GM12878 (cell line): ENCODE data around the gene SLC6A3. TPM values are rescaled to one million over a fixed set of nuclear protein-coding genes. Genes with fewer than 3 reads are reported as not detected.

ENCODE experiments used
- ATAC-seq: fragments of 200-7000 bp; cut with Tn5 transposase; 3 replicates; pipeline ENCODE4 v1.9.1; 2020; ENCODE audit warnings: mild to moderate bottlenecking, moderate library complexity
- BruUV-seq: library from RNA; stranded (reverse); fragments of 400-500 nt; replicated peaks from 2 replicates; lab custom pipeline; 2021; lab: Mats Ljungman, UMichigan
- CTCF ChIA-PET: fragments of 300-600 bp; sonication (Branson Sonifier 250); formaldehyde crosslinking; extraction: SDS; loops from one replicate; lab custom pipeline; 2021; ENCODE audit warnings: inconsistent platforms; lab: Yijun Ruan, JAX
- POLR2A ChIA-PET: fragments of 350-600 bp; formaldehyde crosslinking; extraction: SDS; loops from one replicate; lab custom pipeline; 2021; ENCODE audit warnings: inconsistent platforms; lab: Charles Lee
- RAD21 ChIA-PET: fragments of 300-600 bp; sonication (Branson Sonifier 250); formaldehyde crosslinking; loops from one replicate; lab custom pipeline; 2023; ENCODE audit warnings: antibody characterized with exemption; ENCODE audit not compliant: unreplicated experiment; lab: Charles Lee
- SMC1A ChIA-PET: fragments of 300-600 bp; sonication (Branson Sonifier 250); formaldehyde crosslinking; loops from one replicate; lab custom pipeline; 2023; ENCODE audit not compliant: unreplicated experiment, uncharacterized antibody; lab: Charles Lee
- DNase-seq: peaks from one replicate; pipeline ENCODE4 v3.0.0-alpha.2; 2011; ENCODE audit warnings: low read depth, low spot score
- FAIRE-seq: peaks from 3 replicates; lab custom pipeline; 2011; peaks lifted over from hg19 to GRCh38; lab: Jason Lieb, UNC
- H2AFZ ChIP-seq: 2 replicates; pipeline ENCODE4 v1.6.0; 2011; ENCODE audit warnings: low read depth, low read length, control low read depth; ENCODE audit not compliant: control insufficient read depth
- H3K27ac ChIP-seq: 2 replicates; pipeline ENCODE4 v1.5.1; 2011; ENCODE audit warnings: control low read depth; ENCODE audit not compliant: control insufficient read depth, insufficient read depth
- H3K27me3 ChIP-seq, 2 experiments: replicated peaks in 1 of 2; 2 replicates each; pipeline versions ENCODE4 v1.6.0 to v1.6.1; 2011; ENCODE audit warnings: low read length in 1 of 2; ENCODE audit not compliant: control insufficient read depth in 2 of 2, insufficient read depth in 2 of 2
- H3K36me3 ChIP-seq, 2 experiments: 2 replicates each; pipeline ENCODE4 v1.5.1; 2011; ENCODE audit warnings: low read length in 1 of 2; ENCODE audit not compliant: control insufficient read depth in 2 of 2, insufficient read depth in 2 of 2
- H3K4me1 ChIP-seq: 2 replicates; pipeline ENCODE4 v1.6.1; 2011; ENCODE audit warnings: mild to moderate bottlenecking, low read length, moderate library complexity, mixed read lengths; ENCODE audit not compliant: control insufficient read depth, insufficient read depth
- H3K4me2 ChIP-seq: 2 replicates; pipeline ENCODE4 v1.6.0; 2011; ENCODE audit warnings: control low read depth; ENCODE audit not compliant: control insufficient read depth, insufficient read depth
- H3K4me3 ChIP-seq: fragments of 200-600 bp; sonication (generic); 2 replicates; pipeline ENCODE4 v1.5.1; 2016
- H3K79me2 ChIP-seq: 2 replicates; pipeline ENCODE4 v1.6.0; 2011; ENCODE audit warnings: low read length; ENCODE audit not compliant: control insufficient read depth, insufficient read depth
- H3K9ac ChIP-seq: 2 replicates; pipeline ENCODE4 v1.8.0; 2011; ENCODE audit warnings: low read length, control low read depth, mixed read lengths; ENCODE audit not compliant: control insufficient read depth, insufficient read depth
- H3K9me3 ChIP-seq: replicated peaks from 3 replicates; pipeline ENCODE4 v1.5.1; 2011; ENCODE audit warnings: mild to moderate bottlenecking, low read length; ENCODE audit not compliant: control insufficient read depth, insufficient read depth
- H4K20me1 ChIP-seq: 2 replicates; pipeline ENCODE4 v1.6.0; 2011; ENCODE audit not compliant: control insufficient read depth, insufficient read depth
- CBX5 ChIP-seq: sonication (generic); IDR thresholded peaks from 2 replicates; pipeline ENCODE4 v1.6.1; 2016; ENCODE audit warnings: low read depth, moderate library complexity, mild to moderate bottlenecking, inconsistent platforms
- FOXK2 ChIP-seq: fragments of 450-650 bp; IDR thresholded peaks from 2 replicates; pipeline ENCODE4 v1.6.1; 2017; ENCODE audit warnings: mild to moderate bottlenecking, moderate library complexity
- HCFC1 ChIP-seq: fragments of 150-350 bp; IDR thresholded peaks from 2 replicates; pipeline ENCODE4 v1.6.1; 2014; ENCODE audit warnings: low read length
- IKZF2 ChIP-seq, 2 experiments: fragments of 450-650 bp; IDR thresholded peaks; 2 replicates each; pipeline ENCODE4 v1.6.1; 2017; ENCODE audit warnings: mild to moderate bottlenecking in 2 of 2, moderate library complexity in 2 of 2
- MTA2 ChIP-seq: fragments of 450-650 bp; IDR thresholded peaks from 2 replicates; pipeline ENCODE4 v1.6.1; 2016; ENCODE audit warnings: low read depth, mild to moderate bottlenecking, moderate library complexity
- MYB ChIP-seq: fragments of 150-350 bp; IDR thresholded peaks from 2 replicates; pipeline ENCODE4 v1.6.1; 2014; ENCODE audit warnings: mild to moderate bottlenecking, low read depth, low read length, borderline replicate concordance
- POLR2A ChIP-seq: IDR thresholded peaks from 2 replicates; pipeline ENCODE4 v1.6.1; 2011; ENCODE audit warnings: low read depth, mild to moderate bottlenecking, low read length
- POLR2AphosphoS5 ChIP-seq: IDR thresholded peaks from 2 replicates; pipeline ENCODE4 v1.6.1; 2011; ENCODE audit warnings: mild to moderate bottlenecking, low read length, inconsistent platforms
- RAD21 ChIP-seq: IDR thresholded peaks from 2 replicates; pipeline ENCODE4 v1.6.1; 2011; ENCODE audit warnings: mild to moderate bottlenecking, low read depth, low read length, moderate library complexity; ENCODE audit not compliant: insufficient read depth
- RB1 ChIP-seq: fragments of 450-650 bp; formaldehyde crosslinking; IDR thresholded peaks from 2 replicates; pipeline ENCODE4 v1.6.1; 2017; ENCODE audit warnings: mild to moderate bottlenecking, borderline replicate concordance
- RELA ChIP-seq: fragments of 450-650 bp; IDR thresholded peaks from 2 replicates; pipeline ENCODE4 v1.8.0; 2014; ENCODE audit warnings: borderline replicate concordance; ENCODE audit not compliant: partially characterized antibody
- RUNX3 ChIP-seq: IDR thresholded peaks from 2 replicates; pipeline ENCODE4 v1.6.1; 2012; ENCODE audit warnings: low read length, inconsistent platforms
- SMC3 ChIP-seq: IDR thresholded peaks from 2 replicates; pipeline ENCODE4 v1.6.1; 2011; ENCODE audit warnings: low read length, improper control_type of control experiment, borderline replicate concordance
- TAF1 ChIP-seq: IDR thresholded peaks from 2 replicates; pipeline ENCODE4 v1.6.1; 2011; ENCODE audit warnings: mild to moderate bottlenecking, low read depth, low read length, borderline replicate concordance
- WRNIP1 ChIP-seq: IDR thresholded peaks from 2 replicates; pipeline ENCODE4 v1.6.1; 2011; ENCODE audit warnings: low read depth, low read length, improper control_type of control experiment, borderline replicate concordance
- ZBTB11 ChIP-seq: fragments of 450-650 bp; formaldehyde crosslinking; IDR thresholded peaks from 2 replicates; pipeline ENCODE4 v1.5.0; 2022; ENCODE audit warnings: mild to moderate bottlenecking, missing genetic modification characterization
- ZNF622 ChIP-seq: fragments of 450-650 bp; IDR thresholded peaks from 2 replicates; pipeline ENCODE4 v1.6.1; 2017; ENCODE audit warnings: mild to moderate bottlenecking, inconsistent platforms
- WGBS: methylation state at CpG from one replicate; pipeline ENCODE4 v1.1.6; 2016; ENCODE audit warnings: low lambda C conversion rate; ENCODE audit not compliant: insufficient replicate concordance, insufficient coverage; ENCODE audit errors: missing lambda C conversion rate; 5-methylcytosine and 5-hydroxymethylcytosine counted together
- in situ Hi-C: fragments of 300-500 bp; cut with MboI; formaldehyde crosslinking; loops from 9 replicates; pipeline ENCODE4 v1.14.3; 2018; ENCODE audit warnings: mixed read lengths
- intact Hi-C: fragments of 100-400 bp; cut with micrococcal nuclease; formaldehyde crosslinking; loops from one replicate; pipeline ENCODE4 v1.14.2; 2022; ENCODE audit not compliant: unreplicated experiment
- polyA plus RNA-seq, 11 experiments: library from polyadenylated mRNA; depleted of rRNA in 4 of 11; unstranded in 6 of 11; stranded (reverse) in 5 of 11; fragments of >200 nt; fragmentation: Nextera tagmentation in 4 of 11; fragmentation: Illumina TruSeq in 1 of 11; extraction: Ambion mirVana in 4 of 11; extraction: Trizol in 1 of 11; gene quantifications; 1 replicate in 1 of 11; 2 replicates in 10 of 11; pipeline versions ENCODE4 v1.2.1 to v1.2.3, GENCODE V29; 2011 to 2016; ENCODE audit warnings: inconsistent platforms in 2 of 11, missing spikeins in 2 of 11, low read depth in 1 of 11
- total RNA-seq, 4 experiments: library from RNA; depleted of rRNA in 3 of 4; stranded (reverse); fragments of >200 nt in 3 of 4; fragmentation: Illumina TruSeq in 1 of 4; extraction: Trizol in 1 of 4; gene quantifications; 2 replicates each; pipeline versions ENCODE4 v1.2.1 to v1.2.3, GENCODE V29; 2013 to 2021

SLC6A3 gene
- total and polyA plus RNA-seq, 10 of the 15 experiments (the other 5 are each of a cell fraction or from before 2014, with no cell fraction given) = 0.01 TPM; not detected in 9

DNA sequence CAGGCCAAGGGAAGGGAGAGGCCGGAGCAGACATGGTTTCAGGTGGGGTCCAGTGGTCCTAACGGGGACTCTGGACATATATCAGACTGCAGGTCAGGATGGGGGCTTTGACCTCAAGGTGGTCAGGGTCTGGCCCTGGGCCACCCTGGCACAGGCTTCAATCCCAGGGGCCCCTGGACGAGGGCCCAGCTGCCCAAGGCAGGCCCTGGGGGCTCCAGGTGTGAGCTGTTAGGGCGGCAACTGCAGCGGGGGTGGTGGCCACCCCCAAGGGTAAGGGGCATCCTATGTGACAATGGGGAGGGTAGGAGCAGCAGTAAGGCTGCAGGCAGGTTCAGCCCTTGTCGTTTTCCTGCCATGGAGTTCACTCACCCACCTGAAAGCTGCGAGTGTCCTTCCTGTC lies 54.9 kb downstream of the SLC6A3 start (continued):
- TF ChIP-seq CBX5 (no peak), RAD21 (no peak), POLR2A (no peak), ZNF622 (no peak), ZBTB11 (CRISPR knock-in tag) (no peak), POLR2AphosphoS5 (no peak), RUNX3 (no peak), RELA (no peak), MTA2 (no peak)

DNA sequence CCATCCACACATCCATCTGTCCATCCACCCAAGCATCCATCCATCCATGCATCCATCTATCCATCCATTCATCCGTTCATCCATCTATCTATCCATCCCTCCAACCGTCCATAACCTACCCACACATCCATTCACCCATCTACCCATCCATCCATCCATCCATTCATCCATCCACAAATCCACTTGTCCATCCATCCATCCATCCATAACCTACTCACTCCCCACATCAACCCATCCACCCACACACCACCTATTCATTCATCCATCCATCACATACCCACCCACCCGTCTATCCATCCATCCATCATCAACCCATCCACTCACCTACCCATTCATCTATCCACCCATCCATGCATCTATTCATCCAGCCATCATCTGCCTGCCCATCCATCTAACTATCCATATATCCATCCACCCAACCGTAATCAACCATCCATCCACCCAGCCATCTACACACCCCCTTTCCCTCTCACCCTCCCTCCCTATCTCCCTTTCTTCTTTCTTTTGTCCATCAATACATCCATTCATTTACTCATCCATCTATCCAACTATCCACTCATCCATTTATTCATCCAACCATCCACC lies 56.8 kb downstream of the SLC6A3 start:
- Histone ChIP-seq H3K4me1 (peaks cover 8% of the 10 kb centered on the region), H3K9me3 (no peaks in the 10 kb centered on the region), H3K27ac (no peak overlapping the region), H3K4me3 (no peak overlapping the region), H3K27me3 (peaks cover 0 to 4% of the 10 kb centered on the region in 2 experiments; a peak in 3 of 4 replicates), H3K36me3 (no peaks in the 10 kb centered on the region), H2AFZ (no peak overlapping the region), H3K79me2 (no peaks in the 10 kb centered on the region), H4K20me1 (no peaks in the 10 kb centered on the region), H3K9ac (no peak overlapping the region), H3K4me2 (no peak overlapping the region)
- RAD21 ChIA-PET = no interaction called here
- DNase-seq = no peak
- CTCF ChIA-PET = no interaction called here
- 53% methylated on average over 4 of the region's 4 CpGs for WGBS
- ATAC-seq = no peak
- intact Hi-C loops = no loop called here
- SMC1A ChIA-PET = no interaction called here
- no peak for FAIRE-seq
- no peak for TF ChIP-seq FOXK2
- no peak for TF ChIP-seq TAF1
- TF ChIP-seq IKZF2 (IDR thresholded peaks at IDR 0.05) = no peak
- no peak for TF ChIP-seq HCFC1
- TF ChIP-seq RB1 = no peak
- no peak for TF ChIP-seq MYB
- TF ChIP-seq WRNIP1 = no peak
- TF ChIP-seq SMC3 = no peak
- no TSS peak for BruUV-seq
- POLR2A ChIA-PET = no interaction called here
- in situ Hi-C loops = no loop called here
